SIG-M5 (cell line): Measurements from ENCODE around the gene ONECUT2.
"Not testable (repeated sequence)": the region's sequence is repeated elsewhere in the genome, so short reads cannot be mapped to it uniquely, and the experiment has no call there.

ENCODE experiments used
- DNase-seq: peaks from one replicate; lab custom pipeline; 2025; lab: John Stamatoyannopoulos, UW

ONECUT2 gene

GRCh38 chr18:57434536-57435494 lies at the start of gene ONECUT2:
TSS of gene ONECUT2 (plus strand) at chr18:57435374. CDS start at chr18:57435717, 343 bp downstream.
- DNase-seq: peak; percentile 52

- no peak for DNase-seq
Observed at GRCh38 chr18:57389271-57389670, 45.9 kb upstream of the ONECUT2 start.

- no peak for DNase-seq
Observed at GRCh38 chr18:57390044-57390443, 45.1 kb upstream of the ONECUT2 start.

- DNase-seq: not testable (repeated sequence)
Observed at GRCh38 chr18:57394749-57395148, 40.4 kb upstream of the ONECUT2 start.

- DNase-seq: not testable (repeated sequence)
Observed at GRCh38 chr18:57396831-57397230, 38.3 kb upstream of the ONECUT2 start.

- DNase-seq: no peak
Observed at GRCh38 chr18:57397440-57398132, 37.6 kb upstream of the ONECUT2 start.

- no peak for DNase-seq
Observed at GRCh38 chr18:57404345-57404744, 30.8 kb upstream of the ONECUT2 start.

GRCh38 chr18:57409650-57410049 lies 25.5 kb upstream of the ONECUT2 start:
- DNase-seq: no peak

- DNase-seq: no peak
Observed at GRCh38 chr18:57410749-57411148, 24.4 kb upstream of the ONECUT2 start.

- no peak for DNase-seq
Observed at GRCh38 chr18:57416542-57416941, 18.6 kb upstream of the ONECUT2 start.

GRCh38 chr18:57422313-57422872 lies 12.8 kb upstream of the ONECUT2 start:
- no peak for DNase-seq

GRCh38 chr18:57423821-57424220 lies 11.4 kb upstream of the ONECUT2 start:
- no peak for DNase-seq

GRCh38 chr18:57425096-57425495 lies 10.1 kb upstream of the ONECUT2 start:
- no peak for DNase-seq

GRCh38 chr18:57426187-57426586 lies 9.0 kb upstream of the ONECUT2 start:
- no peak for DNase-seq

GRCh38 chr18:57427429-57428201 lies 7.6 kb upstream of the ONECUT2 start:
- no peak for DNase-seq

GRCh38 chr18:57428221-57429150 lies 6.7 kb upstream of the ONECUT2 start:
- no peak for DNase-seq

- no peak for DNase-seq
Observed at GRCh38 chr18:57429167-57430078, 5.8 kb upstream of the ONECUT2 start.

GRCh38 chr18:57430079-57431001 lies 4.8 kb upstream of the ONECUT2 start:
- no peak for DNase-seq

GRCh38 chr18:57431002-57431382 lies 4.2 kb upstream of the ONECUT2 start:
- DNase-seq: no peak
